ENCODE data around the gene JMJD8. TPM values are rescaled to one million over a fixed set of nuclear protein-coding genes. Genes with fewer than 3 reads are reported as not detected.

JMJD8 gene
- total RNA-seq, 4 donors from 2014 or later: 41.8 to 90.5 (median 82.3) TPM

DNA sequence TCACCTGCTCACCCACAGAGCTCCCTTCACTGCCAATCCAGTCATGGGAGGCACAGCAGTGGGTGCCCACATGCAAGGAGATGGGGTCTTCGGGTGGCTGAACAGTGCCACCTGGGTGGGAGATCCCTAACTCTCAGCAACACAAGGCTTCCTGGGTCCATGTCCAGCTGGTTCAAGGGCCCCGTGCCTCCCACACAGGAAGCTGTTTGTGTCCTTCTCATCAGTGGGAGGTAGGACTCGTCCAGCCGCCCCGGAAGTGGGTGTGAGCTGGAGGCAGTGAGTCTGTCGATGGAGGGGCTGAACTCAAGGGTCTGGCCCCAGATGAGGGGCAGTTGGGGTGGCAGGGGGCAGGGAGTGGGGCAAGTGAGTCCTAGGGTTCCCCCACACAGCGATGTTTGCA lies 19.9 kb upstream of the JMJD8 start:
- TF ChIP-seq, protein P1, sequence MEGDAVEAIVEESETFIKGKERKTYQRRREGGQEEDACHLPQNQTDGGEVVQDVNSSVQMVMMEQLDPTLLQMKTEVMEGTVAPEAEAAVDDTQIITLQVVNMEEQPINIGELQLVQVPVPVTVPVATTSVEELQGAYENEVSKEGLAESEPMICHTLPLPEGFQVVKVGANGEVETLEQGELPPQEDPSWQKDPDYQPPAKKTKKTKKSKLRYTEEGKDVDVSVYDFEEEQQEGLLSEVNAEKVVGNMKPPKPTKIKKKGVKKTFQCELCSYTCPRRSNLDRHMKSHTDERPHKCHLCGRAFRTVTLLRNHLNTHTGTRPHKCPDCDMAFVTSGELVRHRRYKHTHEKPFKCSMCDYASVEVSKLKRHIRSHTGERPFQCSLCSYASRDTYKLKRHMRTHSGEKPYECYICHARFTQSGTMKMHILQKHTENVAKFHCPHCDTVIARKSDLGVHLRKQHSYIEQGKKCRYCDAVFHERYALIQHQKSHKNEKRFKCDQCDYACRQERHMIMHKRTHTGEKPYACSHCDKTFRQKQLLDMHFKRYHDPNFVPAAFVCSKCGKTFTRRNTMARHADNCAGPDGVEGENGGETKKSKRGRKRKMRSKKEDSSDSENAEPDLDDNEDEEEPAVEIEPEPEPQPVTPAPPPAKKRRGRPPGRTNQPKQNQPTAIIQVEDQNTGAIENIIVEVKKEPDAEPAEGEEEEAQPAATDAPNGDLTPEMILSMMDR (IDR thresholded peaks at IDR 0.05): no peak
- TF ChIP-seq POLR2A (IDR thresholded peaks at IDR 0.05): no peak
- 60 to 88% methylated on average over 6 to 7 of the region's 7 CpGs for WGBS, 2 donors
- intact Hi-C loops (cut with DNase I; ENCODE audit: low total_unique reads): no loop called here
- no peak for DNase-seq (ENCODE audit: low spot score in 2 of 2)
- H3K4me3 ChIP-seq (ENCODE audit: low read depth, poor library complexity, severe bottlenecking): no peak overlapping the region

DNA sequence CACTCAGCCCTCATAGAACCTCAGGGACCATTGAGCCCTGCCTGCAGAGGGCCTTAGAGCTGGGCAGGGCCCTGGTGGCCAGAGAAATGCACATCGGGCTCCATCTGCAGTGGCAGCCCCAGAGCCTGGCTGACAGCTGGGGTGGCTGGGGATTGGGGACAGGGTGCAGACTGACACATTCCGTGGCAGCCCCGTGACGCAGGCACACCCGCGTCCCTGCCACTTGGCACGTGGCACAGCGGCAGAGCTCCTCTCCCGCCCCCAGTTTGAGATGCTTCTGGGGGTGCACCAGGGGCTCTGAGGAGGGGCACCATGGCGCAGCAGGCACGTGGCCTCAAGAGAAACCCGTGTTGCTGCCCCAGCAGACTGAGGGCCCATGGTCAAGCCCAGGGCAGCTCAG lies 19.3 kb upstream of the JMJD8 start:
- DNase-seq (ENCODE audit: low spot score in 2 of 2): no peak
- no peak overlapping the region for H3K4me3 ChIP-seq (ENCODE audit: low read depth, poor library complexity, severe bottlenecking)
- 71 to 84% methylated on average over 9 to 12 of the region's 12 CpGs for WGBS, 2 donors
- TF ChIP-seq, protein P1 (IDR thresholded peaks at IDR 0.05): no peak
- no peak for TF ChIP-seq POLR2A (IDR thresholded peaks at IDR 0.05)
- intact Hi-C loops (cut with DNase I; ENCODE audit: low total_unique reads): no loop called here

DNA sequence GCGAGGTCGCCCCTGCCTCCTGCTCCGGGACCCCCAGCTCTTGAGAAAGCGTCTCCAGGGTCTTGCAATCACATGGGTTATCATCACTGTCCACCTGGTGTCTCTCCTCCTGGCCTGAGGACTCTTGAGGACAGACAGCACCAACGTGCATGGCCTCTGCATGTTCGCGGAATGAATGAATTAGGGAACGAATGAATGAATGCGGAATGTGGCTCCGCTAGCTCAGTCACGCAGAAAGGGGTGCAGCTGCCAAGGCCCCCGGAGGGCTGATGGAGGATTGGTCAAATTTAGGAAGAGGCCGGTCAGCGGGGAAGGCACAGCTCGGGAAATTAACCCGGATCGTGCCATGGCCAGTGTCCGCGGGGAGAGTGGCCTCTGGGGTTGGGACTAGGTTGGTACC lies 18.2 kb upstream of the JMJD8 start:
- WGBS, 2 donors: 82% methylated on average over 19 of the region's 19 CpGs
- no peak overlapping the region for H3K4me3 ChIP-seq (ENCODE audit: low read depth, poor library complexity, severe bottlenecking)
- intact Hi-C loops (cut with DNase I; ENCODE audit: low total_unique reads): no loop called here
- TF ChIP-seq POLR2A (IDR thresholded peaks at IDR 0.05): no peak
- TF ChIP-seq, protein P1 (IDR thresholded peaks at IDR 0.05): no peak
- DNase-seq (ENCODE audit: low spot score in 2 of 2): no peak

DNA sequence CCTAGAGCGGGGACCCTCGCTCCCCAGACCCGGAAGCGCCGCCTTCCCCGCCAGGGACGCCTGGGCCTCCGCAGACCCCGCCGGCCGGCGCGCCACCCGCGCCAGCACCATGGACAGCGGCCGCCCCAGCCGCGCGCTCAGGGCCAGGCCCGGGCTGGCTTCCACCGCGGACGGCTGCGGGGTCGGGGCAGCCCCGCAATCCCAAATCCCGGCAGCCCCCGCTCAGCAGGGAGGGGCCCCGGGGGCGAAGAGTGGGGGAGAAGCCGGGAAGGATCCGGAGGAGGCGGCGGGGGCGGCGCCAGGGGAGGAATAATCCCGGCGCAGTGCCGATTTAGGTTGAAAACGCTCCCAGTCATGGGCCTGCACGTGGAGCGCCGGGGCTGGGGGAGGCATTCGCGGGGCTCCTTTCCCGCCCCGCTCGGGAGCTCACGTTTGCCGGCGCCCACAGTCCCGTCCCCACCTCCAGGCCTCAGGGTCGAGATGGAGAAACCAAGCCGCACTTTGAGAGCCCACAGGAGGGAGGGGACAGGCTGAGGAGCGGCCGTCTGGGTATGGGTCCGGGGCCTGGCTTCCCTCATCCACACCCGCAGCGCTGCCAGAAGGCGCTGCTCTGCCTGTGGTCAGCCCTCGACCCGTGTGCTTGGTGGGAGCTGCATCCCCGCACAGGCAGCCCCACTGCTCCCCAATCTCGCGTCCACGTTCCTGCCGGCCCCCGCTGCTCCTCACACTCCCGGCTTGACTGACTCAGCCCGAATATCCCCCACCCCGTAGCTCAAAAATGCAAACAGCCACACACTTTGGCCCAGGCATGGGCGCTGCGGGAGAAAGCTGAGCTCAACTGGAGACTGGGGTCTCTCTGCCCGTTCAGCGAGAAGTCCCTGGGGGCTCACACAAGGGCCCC lies 16.8 kb upstream of the JMJD8 start:
- TF ChIP-seq, protein P1 (IDR thresholded peaks at IDR 0.05): no peak
- TF ChIP-seq POLR2A (IDR thresholded peaks at IDR 0.05): no peak
- intact Hi-C loops (cut with DNase I; ENCODE audit: low total_unique reads): no loop called here
- H3K4me3 ChIP-seq (ENCODE audit: low read depth, poor library complexity, severe bottlenecking): no peak overlapping the region
- WGBS, 2 donors: 6 to 12% methylated on average over 33 to 50 of the region's 76 CpGs
- DNase-seq (ENCODE audit: low spot score in 2 of 2): no peak

DNA sequence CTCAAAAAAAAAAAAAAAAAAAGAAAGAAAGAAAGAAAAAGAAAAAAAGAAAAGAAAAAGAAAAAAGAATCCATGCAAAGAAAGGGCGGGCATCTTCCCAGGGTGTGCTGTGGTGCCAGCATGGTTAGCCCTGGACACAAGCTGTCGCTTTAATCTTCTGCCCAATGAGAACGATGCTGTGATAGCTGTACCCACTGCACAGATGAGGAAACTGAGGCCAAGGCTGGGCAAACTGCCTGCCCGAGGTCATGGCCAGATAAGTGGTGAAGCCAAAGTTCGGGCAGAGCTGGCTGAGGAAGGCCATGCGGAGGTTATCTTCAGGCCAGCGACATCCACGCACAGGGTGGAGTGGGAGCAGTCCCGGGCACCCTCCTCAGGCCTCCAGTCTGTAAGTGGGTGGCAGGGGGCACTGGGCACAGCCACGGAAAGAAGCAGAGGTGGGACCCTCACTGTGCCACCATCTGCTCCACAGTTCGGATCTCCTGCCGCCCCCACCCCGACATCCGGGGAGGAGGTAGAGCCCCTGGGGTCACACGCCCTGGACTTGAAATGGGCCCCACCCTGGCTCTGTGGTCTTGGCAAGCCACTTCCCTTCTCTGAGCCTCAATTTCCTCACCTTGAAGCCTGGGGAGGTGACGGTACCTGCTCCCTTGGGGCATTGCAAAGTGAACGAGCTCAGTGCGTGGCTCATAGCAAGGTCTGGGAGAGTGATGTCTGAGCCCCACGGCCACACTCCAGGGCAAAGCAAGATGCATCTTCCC lies 15.0 kb upstream of the JMJD8 start:
- no peak for DNase-seq (ENCODE audit: low spot score in 2 of 2)
- WGBS, 2 donors: 68 to 70% methylated on average over 19 of the region's 19 CpGs
- intact Hi-C loops (cut with DNase I; ENCODE audit: low total_unique reads): no loop called here
- no peak overlapping the region for H3K4me3 ChIP-seq (ENCODE audit: low read depth, poor library complexity, severe bottlenecking)
- TF ChIP-seq POLR2A (IDR thresholded peaks at IDR 0.05): no peak
- TF ChIP-seq, protein P1 (IDR thresholded peaks at IDR 0.05): no peak

Measured in lower leg skin (tissue), 4 donors.